ENCODE results near the gene TSN.
"Not testable (repeated sequence)": the region's sequence is repeated elsewhere in the genome, so short reads cannot be mapped to it uniquely, and the experiment has no call there.

The TSN gene

DNA sequence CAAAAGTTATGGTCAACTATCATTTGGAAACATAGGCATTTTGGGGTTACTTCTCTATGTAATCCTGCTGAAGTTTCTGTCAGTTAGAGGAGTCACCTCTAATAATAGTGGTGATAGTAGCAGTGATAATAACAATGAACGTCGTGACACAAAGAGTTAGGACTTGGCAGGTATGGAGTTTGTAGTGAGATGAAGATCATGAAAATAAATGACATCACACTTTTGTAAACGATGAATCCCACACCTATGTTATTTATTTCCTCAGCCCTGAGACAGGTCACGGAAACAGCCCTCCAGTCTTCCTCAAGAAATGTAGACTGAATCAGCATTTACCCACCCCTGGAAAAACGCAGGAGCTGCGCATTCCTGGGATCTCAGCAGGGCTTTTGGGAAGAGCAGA lies 38.8 kb downstream of the TSN start:
- Histone ChIP-seq H3K9me3 (ENCODE audit: control insufficient read depth, low read length) (no peaks in the 10 kb centered on the region), H3K4me1 (ENCODE audit: control insufficient read depth, insufficient read depth, low read length, poor library complexity, severe bottlenecking) (no peaks in the 10 kb centered on the region), H3K27ac (ENCODE audit: insufficient read depth, low read length, poor library complexity, severe bottlenecking) (no peak overlapping the region), H3K4me3 (ENCODE audit: insufficient read depth, low read depth, low read length, poor library complexity, severe bottlenecking) (no peak overlapping the region), H3K27me3 (replicated peaks; ENCODE audit: control insufficient read depth, insufficient read depth, low read length, poor library complexity, severe bottlenecking) (no peaks in the 10 kb centered on the region), H3K36me3 (ENCODE audit: control insufficient read depth, insufficient read depth, low read length) (no peaks in the 10 kb centered on the region)
- DNase-seq, result no peak

DNA sequence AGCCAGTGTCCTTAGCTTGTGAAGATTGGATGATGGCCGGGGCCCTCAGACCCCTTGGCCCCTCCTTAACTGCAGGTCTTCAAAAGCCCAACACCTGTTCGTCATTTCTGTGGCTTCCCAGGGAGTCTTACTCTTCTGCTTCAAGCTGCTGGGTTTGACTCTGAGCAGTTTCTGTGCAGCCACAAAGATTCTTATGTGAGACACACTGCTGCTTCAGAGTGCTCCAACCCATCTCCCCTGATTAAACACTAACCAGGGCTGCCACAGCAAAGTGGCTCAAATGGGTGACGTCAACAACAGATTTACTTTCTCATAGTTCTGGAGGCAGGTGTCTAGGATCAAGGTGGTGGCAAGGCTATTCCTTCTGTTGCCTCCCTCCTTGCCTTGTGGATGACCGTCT lies 40.8 kb downstream of the TSN start:
- no peak overlapping the region for H3K27ac ChIP-seq (ENCODE audit: insufficient read depth, low read length, poor library complexity, severe bottlenecking)
- no peak overlapping the region for H3K4me3 ChIP-seq (ENCODE audit: insufficient read depth, low read depth, low read length, poor library complexity, severe bottlenecking)
- no peaks in the 10 kb centered on the region for H3K4me1 ChIP-seq (ENCODE audit: control insufficient read depth, insufficient read depth, low read length, poor library complexity, severe bottlenecking)
- DNase-seq, result no peak
- no peaks in the 10 kb centered on the region for H3K9me3 ChIP-seq (ENCODE audit: control insufficient read depth, low read length)
- no peaks in the 10 kb centered on the region for H3K27me3 ChIP-seq (replicated peaks; ENCODE audit: control insufficient read depth, insufficient read depth, low read length, poor library complexity, severe bottlenecking)
- no peaks in the 10 kb centered on the region for H3K36me3 ChIP-seq (ENCODE audit: control insufficient read depth, insufficient read depth, low read length)

DNA sequence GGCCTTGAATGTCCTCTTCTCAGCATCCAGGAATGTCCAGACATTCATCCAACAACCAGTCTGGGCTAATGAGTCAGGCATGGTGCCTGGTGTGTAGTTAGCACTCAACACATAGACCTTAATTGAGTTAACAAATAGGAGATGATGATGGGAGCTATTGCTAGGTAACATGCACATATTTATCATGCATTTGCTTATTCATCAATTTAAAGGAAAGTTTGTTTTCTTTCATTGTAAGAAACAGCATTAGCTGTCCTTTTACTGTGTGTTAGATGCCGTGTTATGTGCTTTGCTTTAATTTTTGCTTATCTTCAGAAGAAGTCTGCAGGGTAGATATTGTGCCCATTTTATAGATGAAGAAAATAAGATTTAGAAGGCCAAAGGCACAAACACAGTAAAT lies 43.2 kb downstream of the TSN start:
- no peaks in the 10 kb centered on the region for H3K9me3 ChIP-seq (ENCODE audit: control insufficient read depth, low read length)
- DNase-seq, result no peak
- H3K36me3 ChIP-seq (ENCODE audit: control insufficient read depth, insufficient read depth, low read length), result no peaks in the 10 kb centered on the region
- H3K4me3 ChIP-seq (ENCODE audit: insufficient read depth, low read depth, low read length, poor library complexity, severe bottlenecking), result no peak overlapping the region
- H3K4me1 ChIP-seq (ENCODE audit: control insufficient read depth, insufficient read depth, low read length, poor library complexity, severe bottlenecking), result no peaks in the 10 kb centered on the region
- H3K27me3 ChIP-seq (replicated peaks; ENCODE audit: control insufficient read depth, insufficient read depth, low read length, poor library complexity, severe bottlenecking), result no peaks in the 10 kb centered on the region
- H3K27ac ChIP-seq (ENCODE audit: insufficient read depth, low read length, poor library complexity, severe bottlenecking), result no peak overlapping the region

DNA sequence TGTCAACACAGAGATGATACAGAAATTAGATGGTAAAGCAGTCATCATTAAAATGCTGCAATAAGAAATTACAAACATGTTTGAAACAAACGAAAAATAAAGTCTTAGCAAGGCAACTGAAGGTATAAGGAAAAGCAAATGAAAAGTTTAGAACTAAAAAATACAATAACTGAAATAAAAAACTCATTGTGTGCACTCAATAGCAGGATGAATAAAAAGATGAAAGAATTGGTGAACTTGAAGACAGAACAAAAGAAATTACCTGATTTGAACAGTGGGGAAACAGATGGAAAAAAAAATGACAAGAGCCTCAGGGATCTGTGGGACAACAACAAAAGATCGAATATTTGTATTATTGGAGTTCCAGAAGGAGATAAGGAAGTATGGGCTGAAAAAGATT lies 46.5 kb downstream of the TSN start:
- Histone ChIP-seq H3K9me3 (ENCODE audit: control insufficient read depth, low read length) (no peaks in the 10 kb centered on the region), H3K4me1 (ENCODE audit: control insufficient read depth, insufficient read depth, low read length, poor library complexity, severe bottlenecking) (no peaks in the 10 kb centered on the region), H3K4me3 (ENCODE audit: insufficient read depth, low read depth, low read length, poor library complexity, severe bottlenecking) (no peak overlapping the region), H3K36me3 (ENCODE audit: control insufficient read depth, insufficient read depth, low read length) (no peaks in the 10 kb centered on the region), H3K27me3 (replicated peaks; ENCODE audit: control insufficient read depth, insufficient read depth, low read length, poor library complexity, severe bottlenecking) (peaks cover 2% of the 10 kb centered on the region), H3K27ac (ENCODE audit: insufficient read depth, low read length, poor library complexity, severe bottlenecking) (no peak overlapping the region)
- no peak for DNase-seq

DNA sequence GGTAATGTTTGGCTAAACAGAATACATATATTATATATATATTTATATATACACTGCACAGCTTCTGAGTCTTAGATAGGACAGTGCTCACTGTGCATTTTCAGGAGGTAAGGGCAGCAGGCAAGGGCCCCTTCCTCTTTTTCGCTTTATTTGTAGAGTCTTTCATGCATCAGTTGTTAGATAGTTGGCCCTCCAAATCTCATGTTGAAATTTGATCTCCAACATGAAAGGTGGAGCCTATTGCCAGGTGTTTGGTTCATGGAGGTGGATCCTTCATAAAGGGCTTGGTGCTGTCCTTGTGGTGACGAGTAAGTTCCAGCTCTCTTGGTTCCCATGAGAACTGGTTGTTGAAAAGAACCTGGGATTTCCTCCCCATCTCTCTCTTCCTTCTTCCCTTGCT lies 48.1 kb downstream of the TSN start:
- no peaks in the 10 kb centered on the region for H3K4me1 ChIP-seq (ENCODE audit: control insufficient read depth, insufficient read depth, low read length, poor library complexity, severe bottlenecking)
- no peaks in the 10 kb centered on the region for H3K36me3 ChIP-seq (ENCODE audit: control insufficient read depth, insufficient read depth, low read length)
- no peak for DNase-seq
- H3K4me3 ChIP-seq (ENCODE audit: insufficient read depth, low read depth, low read length, poor library complexity, severe bottlenecking), result no peak overlapping the region
- H3K9me3 ChIP-seq (ENCODE audit: control insufficient read depth, low read length), result no peaks in the 10 kb centered on the region
- H3K27me3 ChIP-seq (replicated peaks; ENCODE audit: control insufficient read depth, insufficient read depth, low read length, poor library complexity, severe bottlenecking), result peaks cover 2% of the 10 kb centered on the region
- H3K27ac ChIP-seq (ENCODE audit: insufficient read depth, low read length, poor library complexity, severe bottlenecking), result no peak overlapping the region

DNA sequence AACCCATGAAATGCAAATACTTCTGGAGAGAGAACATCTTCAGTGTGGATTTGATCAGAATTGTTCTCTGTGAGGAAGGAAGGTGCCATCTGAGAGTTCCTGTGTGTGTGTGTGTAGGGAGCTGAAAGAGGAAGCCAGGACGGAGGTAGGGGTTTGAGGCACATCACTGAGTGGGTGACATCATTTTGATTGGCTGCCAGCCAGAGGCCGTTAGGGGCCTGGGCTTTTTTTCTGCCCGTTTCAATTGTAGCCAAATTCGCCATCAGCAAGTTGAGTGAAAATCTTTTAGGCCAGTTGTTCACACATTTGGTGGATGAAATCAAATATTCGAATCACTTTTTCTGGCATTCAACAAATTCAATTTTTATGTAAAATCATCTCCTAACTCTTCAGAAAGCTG lies 48.9 kb downstream of the TSN start:
- no peak for DNase-seq
- no peaks in the 10 kb centered on the region for H3K9me3 ChIP-seq (ENCODE audit: control insufficient read depth, low read length)
- H3K36me3 ChIP-seq (ENCODE audit: control insufficient read depth, insufficient read depth, low read length), result no peaks in the 10 kb centered on the region
- no peak overlapping the region for H3K27ac ChIP-seq (ENCODE audit: insufficient read depth, low read length, poor library complexity, severe bottlenecking)
- no peak overlapping the region for H3K4me3 ChIP-seq (ENCODE audit: insufficient read depth, low read depth, low read length, poor library complexity, severe bottlenecking)
- H3K27me3 ChIP-seq (replicated peaks; ENCODE audit: control insufficient read depth, insufficient read depth, low read length, poor library complexity, severe bottlenecking), result peaks cover 2% of the 10 kb centered on the region
- H3K4me1 ChIP-seq (ENCODE audit: control insufficient read depth, insufficient read depth, low read length, poor library complexity, severe bottlenecking), result no peaks in the 10 kb centered on the region

DNA sequence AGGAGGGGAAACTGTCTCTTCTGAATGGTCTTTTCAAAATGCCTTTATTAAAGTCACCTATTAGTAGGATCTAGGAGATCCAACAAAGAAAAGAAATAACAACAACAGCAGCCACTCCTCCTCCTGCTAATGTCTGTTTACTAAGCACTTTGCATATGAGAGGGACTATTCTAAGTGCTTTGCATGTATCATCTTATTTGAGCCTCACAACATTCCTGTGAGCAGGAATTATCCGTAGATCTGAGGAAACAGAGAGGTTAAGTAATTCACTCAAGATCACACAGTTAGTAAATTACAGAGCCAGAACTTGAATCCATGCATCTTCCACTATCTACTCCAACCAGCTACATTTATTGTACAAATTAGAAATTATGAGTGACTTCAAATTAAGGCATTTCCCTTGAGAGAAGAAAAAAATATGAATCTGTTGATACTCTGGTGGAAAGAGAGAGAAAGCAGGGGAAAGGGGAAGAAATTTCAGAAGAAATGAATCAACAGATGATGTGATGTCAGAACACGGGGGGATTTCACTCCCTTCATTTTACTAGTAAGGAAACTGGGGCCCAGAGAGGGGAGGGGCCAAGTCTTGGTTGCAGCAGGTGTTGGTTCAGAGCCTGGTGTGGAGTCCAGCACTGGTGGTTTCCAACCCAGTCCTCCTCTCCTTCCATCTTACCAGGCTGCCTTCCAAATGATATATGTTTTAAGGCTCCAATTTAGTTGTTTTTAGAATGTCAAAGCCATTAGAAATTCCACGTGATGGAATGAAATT lies 49.7 kb downstream of the TSN start:
- Histone ChIP-seq H3K4me1 (ENCODE audit: control insufficient read depth, insufficient read depth, low read length, poor library complexity, severe bottlenecking) (no peaks in the 10 kb centered on the region), H3K27me3 (replicated peaks; ENCODE audit: control insufficient read depth, insufficient read depth, low read length, poor library complexity, severe bottlenecking) (peaks cover 2% of the 10 kb centered on the region), H3K4me3 (ENCODE audit: insufficient read depth, low read depth, low read length, poor library complexity, severe bottlenecking) (no peak overlapping the region), H3K9me3 (ENCODE audit: control insufficient read depth, low read length) (no peaks in the 10 kb centered on the region), H3K27ac (ENCODE audit: insufficient read depth, low read length, poor library complexity, severe bottlenecking) (no peak overlapping the region), H3K36me3 (ENCODE audit: control insufficient read depth, insufficient read depth, low read length) (no peaks in the 10 kb centered on the region)
- DNase-seq, result no peak

DNA sequence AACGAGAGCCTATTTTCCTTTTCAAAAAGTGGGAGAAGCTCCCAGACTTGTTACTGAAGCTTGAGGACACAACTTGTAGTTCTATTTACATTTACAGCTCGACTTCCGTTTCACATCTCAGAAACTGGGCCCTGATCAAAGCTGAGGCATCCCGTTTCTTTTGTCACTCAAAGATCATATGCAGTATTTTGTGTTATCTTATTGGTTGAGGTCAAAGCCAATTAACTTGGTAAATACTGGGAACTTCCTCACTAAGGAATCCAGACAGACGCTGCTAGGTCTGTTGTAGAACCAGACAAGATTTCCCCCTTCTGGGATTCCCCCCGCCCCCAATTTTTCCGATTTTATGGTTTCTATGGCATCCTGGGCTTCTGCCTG lies 50.3 kb downstream of the TSN start:
- H3K27me3 ChIP-seq (replicated peaks; ENCODE audit: control insufficient read depth, insufficient read depth, low read length, poor library complexity, severe bottlenecking), result peaks cover 2% of the 10 kb centered on the region
- no peak for DNase-seq
- H3K4me3 ChIP-seq (ENCODE audit: insufficient read depth, low read depth, low read length, poor library complexity, severe bottlenecking), result no peak overlapping the region
- no peaks in the 10 kb centered on the region for H3K36me3 ChIP-seq (ENCODE audit: control insufficient read depth, insufficient read depth, low read length)
- no peak overlapping the region for H3K27ac ChIP-seq (ENCODE audit: insufficient read depth, low read length, poor library complexity, severe bottlenecking)
- H3K9me3 ChIP-seq (ENCODE audit: control insufficient read depth, low read length), result no peaks in the 10 kb centered on the region
- no peaks in the 10 kb centered on the region for H3K4me1 ChIP-seq (ENCODE audit: control insufficient read depth, insufficient read depth, low read length, poor library complexity, severe bottlenecking)

DNA sequence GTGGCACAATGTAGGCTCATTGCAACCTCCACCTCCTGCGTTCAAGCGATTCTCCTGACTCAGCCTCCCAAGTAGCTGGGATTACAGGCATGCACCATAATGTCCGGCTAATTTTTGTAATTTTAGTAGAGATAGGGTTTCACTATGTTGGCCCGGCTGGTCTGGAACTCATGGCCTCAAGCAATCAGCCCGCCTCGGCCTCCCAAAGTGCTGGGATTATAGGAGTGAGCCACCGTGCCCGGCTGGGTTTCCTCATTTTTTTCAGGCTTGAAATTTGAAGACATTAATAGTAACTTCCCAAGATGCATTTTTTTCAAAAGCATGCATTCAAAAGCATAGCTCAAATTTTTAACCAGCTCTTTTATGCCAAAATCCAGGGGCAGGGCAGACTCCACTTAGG lies 52.3 kb downstream of the TSN start:
- H3K9me3 ChIP-seq (ENCODE audit: control insufficient read depth, low read length); DNase-seq; H3K27me3 ChIP-seq (replicated peaks; ENCODE audit: control insufficient read depth, insufficient read depth, low read length, poor library complexity, severe bottlenecking); H3K4me1 ChIP-seq (ENCODE audit: control insufficient read depth, insufficient read depth, low read length, poor library complexity, severe bottlenecking); H3K4me3 ChIP-seq (ENCODE audit: insufficient read depth, low read depth, low read length, poor library complexity, severe bottlenecking); H3K27ac ChIP-seq (ENCODE audit: insufficient read depth, low read length, poor library complexity, severe bottlenecking); H3K36me3 ChIP-seq (ENCODE audit: control insufficient read depth, insufficient read depth, low read length): not testable (repeated sequence)

DNA sequence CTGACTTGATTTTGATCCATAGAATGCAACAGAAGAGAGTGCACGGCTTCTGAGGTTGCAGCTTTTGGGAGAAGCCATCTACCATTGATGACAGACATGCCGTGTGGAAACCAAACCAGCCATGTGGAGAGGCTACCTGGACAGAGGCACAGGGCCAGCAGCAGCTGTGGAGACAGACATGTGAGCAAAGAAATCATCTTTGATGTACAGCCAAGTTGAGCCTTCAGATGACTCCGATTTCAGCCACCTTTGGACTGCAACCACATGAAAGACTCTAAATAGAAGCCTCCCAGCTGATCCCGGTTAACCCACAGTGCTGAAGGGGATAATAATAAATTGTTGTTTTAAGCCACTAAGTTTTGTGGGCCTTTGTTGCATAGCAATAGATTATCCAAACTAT lies 54.2 kb downstream of the TSN start:
- no peak for DNase-seq
- Histone ChIP-seq H3K36me3 (ENCODE audit: control insufficient read depth, insufficient read depth, low read length) (no peaks in the 10 kb centered on the region), H3K9me3 (ENCODE audit: control insufficient read depth, low read length) (no peaks in the 10 kb centered on the region), H3K27me3 (replicated peaks; ENCODE audit: control insufficient read depth, insufficient read depth, low read length, poor library complexity, severe bottlenecking) (no peaks in the 10 kb centered on the region), H3K4me3 (ENCODE audit: insufficient read depth, low read depth, low read length, poor library complexity, severe bottlenecking) (no peak overlapping the region), H3K27ac (ENCODE audit: insufficient read depth, low read length, poor library complexity, severe bottlenecking) (no peak overlapping the region), H3K4me1 (ENCODE audit: control insufficient read depth, insufficient read depth, low read length, poor library complexity, severe bottlenecking) (no peaks in the 10 kb centered on the region)
